IMR-90 (cell line): ENCODE measurements around the gene GRIPAP1. TPM values are rescaled to one million over a fixed set of nuclear protein-coding genes. Genes with fewer than 3 reads are reported as not detected.

Experiments used
- ATAC-seq: fragments of 200-7000 bp; cut with Tn5 transposase; 2 replicates; pipeline ENCODE4 v1.9.1; 2020; ENCODE audit warnings: low read depth, mild to moderate bottlenecking, moderate library complexity
- BruUV-seq: library from RNA; stranded (reverse); fragments of 400-500 nt; replicated peaks from 2 replicates; lab custom pipeline; 2021; lab: Mats Ljungman, UMichigan
- CTCF ChIA-PET: fragments of 300-600 bp; formaldehyde crosslinking; extraction: SDS; loops from one replicate; lab custom pipeline; 2021; ENCODE audit warnings: antibody characterized with exemption; lab: Yijun Ruan, JAX
- POLR2A ChIA-PET: fragments of 300-600 bp; sonication (Branson Sonifier 250); formaldehyde crosslinking; loops from one replicate; lab custom pipeline; 2022; ENCODE audit warnings: antibody characterized with exemption; ENCODE audit not compliant: unreplicated experiment; lab: Charles Lee
- DNase-seq: peaks from one replicate; pipeline ENCODE4 v3.0.0; 2013
- H2AFZ ChIP-seq: replicated peaks from 2 replicates; pipeline ENCODE3; 2013; ENCODE audit warnings: low read length, mild to moderate bottlenecking; ENCODE audit not compliant: poor library complexity
- H2AK5ac ChIP-seq: 2 replicates; pipeline ENCODE4 v1.6.1; 2013; ENCODE audit warnings: low read depth, low read length, inconsistent platforms
- H2AK9ac ChIP-seq: replicated peaks from 2 replicates; pipeline ENCODE3; 2013; ENCODE audit warnings: mild to moderate bottlenecking, low read depth, low read length, moderate library complexity; ENCODE audit not compliant: poor library complexity
- H2BK120ac ChIP-seq: 2 replicates; pipeline ENCODE4 v1.6.1; 2013; ENCODE audit warnings: low read depth, low read length, inconsistent platforms
- H2BK15ac ChIP-seq: 3 replicates; pipeline ENCODE4 v1.6.1; 2013; ENCODE audit warnings: low read depth, low read length, inconsistent platforms
- H2BK20ac ChIP-seq: 2 replicates; pipeline ENCODE4 v1.6.1; 2013; ENCODE audit warnings: low read depth, mild to moderate bottlenecking, inconsistent platforms, low read length, moderate library complexity
- H2BK5ac ChIP-seq: 2 replicates; pipeline ENCODE4 v1.6.1; 2013; ENCODE audit warnings: mild to moderate bottlenecking, low read depth, low read length, inconsistent platforms; ENCODE audit not compliant: poor library complexity, severe bottlenecking
- H3K14ac ChIP-seq: replicated peaks from 2 replicates; pipeline ENCODE4 v1.6.1; 2013; ENCODE audit warnings: low read depth, low read length, inconsistent platforms
- H3K18ac ChIP-seq: 2 replicates; pipeline ENCODE4 v1.6.1; 2013; ENCODE audit warnings: low read depth, low read length, control low read depth
- H3K23ac ChIP-seq: 2 replicates; pipeline ENCODE4 v1.6.1; 2013; ENCODE audit warnings: low read depth, low read length, inconsistent platforms
- H3K27ac ChIP-seq: 2 replicates; pipeline ENCODE4 v1.5.1; 2013; ENCODE audit warnings: mild to moderate bottlenecking, control low read depth, low read length; ENCODE audit not compliant: insufficient read depth
- H3K27me3 ChIP-seq: 2 replicates; pipeline ENCODE4 v1.6.1; 2013; ENCODE audit warnings: low read length; ENCODE audit not compliant: control insufficient read depth, insufficient read depth
- H3K36me3 ChIP-seq: 2 replicates; pipeline ENCODE4 v1.6.1; 2013; ENCODE audit warnings: low read length, mixed read lengths; ENCODE audit not compliant: control insufficient read depth, insufficient read depth
- H3K4ac ChIP-seq: 2 replicates; pipeline ENCODE4 v1.6.1; 2013; ENCODE audit warnings: low read depth, low read length, inconsistent platforms
- H3K4me1 ChIP-seq: 2 replicates; pipeline ENCODE4 v1.6.1; 2013; ENCODE audit warnings: low read length, mixed read lengths; ENCODE audit not compliant: control insufficient read depth, insufficient read depth
- H3K4me2 ChIP-seq: 2 replicates; pipeline ENCODE4 v1.6.1; 2013; ENCODE audit warnings: low read depth, mild to moderate bottlenecking, control low read depth, low read length, moderate library complexity
- H3K4me3 ChIP-seq: 2 replicates; pipeline ENCODE4 v1.5.1; 2013; ENCODE audit warnings: low read depth, mild to moderate bottlenecking, control low read depth, low read length, moderate library complexity; ENCODE audit not compliant: insufficient read depth
- H3K56ac ChIP-seq: 2 replicates; pipeline ENCODE4 v1.6.1; 2013; ENCODE audit warnings: low read length, inconsistent platforms; ENCODE audit not compliant: insufficient read depth; ENCODE audit errors: extremely low read depth
- H3K79me1 ChIP-seq, 2 experiments: 2 replicates each; pipeline ENCODE4 v1.6.1; 2013; ENCODE audit warnings: low read length in 2 of 2, inconsistent platforms in 1 of 2, low read depth in 1 of 2
- H3K9ac ChIP-seq: 2 replicates; pipeline ENCODE4 v1.6.1; 2013; ENCODE audit warnings: low read depth, low read length, control low read depth
- H3K9me1 ChIP-seq: 2 replicates; pipeline ENCODE4 v1.6.1; 2013; ENCODE audit warnings: low read length, inconsistent platforms; ENCODE audit not compliant: insufficient read depth
- H3K9me3 ChIP-seq: 2 replicates; pipeline ENCODE4 v1.6.1; 2013; ENCODE audit warnings: low read length; ENCODE audit not compliant: control insufficient read depth, insufficient read depth
- H4K20me1 ChIP-seq: 2 replicates; pipeline ENCODE4 v1.6.1; 2013; ENCODE audit warnings: low read length, inconsistent platforms; ENCODE audit not compliant: insufficient read depth
- H4K5ac ChIP-seq: 2 replicates; pipeline ENCODE4 v1.6.1; 2013; ENCODE audit warnings: mild to moderate bottlenecking, low read depth, low read length, control low read depth
- H4K8ac ChIP-seq, 2 experiments: 2 replicates each; pipeline ENCODE4 v1.6.1; 2013; ENCODE audit warnings: low read depth in 2 of 2, low read length in 2 of 2, control low read depth in 1 of 2, inconsistent platforms in 1 of 2
- H4K91ac ChIP-seq: 2 replicates; pipeline ENCODE4 v1.6.1; 2013; ENCODE audit warnings: low read depth, low read length, inconsistent platforms; ENCODE audit not compliant: insufficient read depth
- CEBPB ChIP-seq: IDR thresholded peaks from 2 replicates; pipeline ENCODE4 v1.6.1; 2012; ENCODE audit warnings: low read depth, low read length, improper control_type of control experiment
- CHD1 ChIP-seq: IDR thresholded peaks from 2 replicates; pipeline ENCODE4 v1.6.1; 2012; ENCODE audit warnings: low read depth, low read length, improper control_type of control experiment
- CTCF ChIP-seq: conservative IDR thresholded peaks from 2 replicates; pipeline ENCODE4 v1.5.1; 2012; ENCODE audit warnings: mild to moderate bottlenecking, low read depth, low read length, improper control_type of control experiment
- MXI1 ChIP-seq: IDR thresholded peaks from 2 replicates; pipeline ENCODE4 v1.6.1; 2012; ENCODE audit warnings: low read depth, mild to moderate bottlenecking, low read length, moderate library complexity, borderline replicate concordance
- POLR2A ChIP-seq: IDR thresholded peaks from 2 replicates; pipeline ENCODE4 v1.6.1; 2012; ENCODE audit warnings: mild to moderate bottlenecking, low read depth, low read length
- WGBS, 2 experiments: methylation state at CpG; one replicate each; pipeline versions ENCODE4 v1.1.5 to v1.1.7; 2013; ENCODE audit warnings: missing lambda C conversion rate in 2 of 2; ENCODE audit not compliant: insufficient read length in 1 of 2; ENCODE audit errors: extremely low coverage in 2 of 2; 5-methylcytosine and 5-hydroxymethylcytosine counted together
- dilution Hi-C: fragments of 300-500 bp; cut with HindIII; formaldehyde crosslinking; loops from one replicate; pipeline ENCODE4 v1.14.3; 2018; ENCODE audit warnings: low sequenced_read_pairs; ENCODE audit not compliant: unreplicated experiment
- in situ Hi-C: fragments of 300-500 bp; cut with MboI; formaldehyde crosslinking; loops from 3 replicates; pipeline ENCODE4 v1.14.3; 2019; ENCODE audit warnings: low sequenced_read_pairs, inconsistent platforms, mixed read lengths
- intact Hi-C: fragments of 100-400 bp; cut with micrococcal nuclease; formaldehyde crosslinking; loops from 2 replicates; pipeline ENCODE4 v1.10.0; 2022
- polyA plus RNA-seq, 3 experiments: library from polyadenylated mRNA; depleted of rRNA; stranded (reverse); fragments of >200 nt; gene quantifications; 2 replicates each; pipeline ENCODE4 v1.2.3, GENCODE V29; 2012; ENCODE audit warnings: low replicate concordance in 1 of 3
- total RNA-seq: library from RNA; depleted of rRNA; stranded (reverse); fragments of >200 nt; gene quantifications from 2 replicates; pipeline ENCODE4 v1.2.3, GENCODE V29; 2012

The GRIPAP1 gene
- total and polyA plus RNA-seq, 2 of the 4 experiments (the other 2 are of a cell fraction): 17.9 to 25.0 TPM

GRCh38 chrX:49041744-49042580, 39.9 kb upstream of the GRIPAP1 start:
- Histone ChIP-seq H3K36me3 (peaks cover 27% of the 10 kb centered on the region), H3K14ac (peak overlapping the region; percentile 96), H3K9me1 (no peaks in the 10 kb centered on the region), H3K9ac (peak overlapping the region; percentile 90), H4K20me1 (no peaks in the 10 kb centered on the region), H3K4me1 (peaks cover 16% of the 10 kb centered on the region), H2AFZ (peak overlapping the region; percentile 66), H2BK120ac (peak overlapping the region; percentile 95), H3K4me2 (peak overlapping the region; percentile 94), H3K4me3 (peak overlapping the region; percentile 60), H2AK9ac (peak overlapping the region; percentile 99), H3K27ac (peak overlapping the region; percentile 98), H3K4ac (peak overlapping the region; percentile 100), H2BK20ac (peak overlapping the region; percentile 36), H2BK5ac (peak overlapping the region; percentile 96), H3K18ac (peak overlapping the region; percentile 77), H3K9me3 (no peaks in the 10 kb centered on the region), H3K23ac (peak overlapping the region; percentile 100), H3K56ac (peak overlapping the region; percentile 99), H2AK5ac (peak overlapping the region; percentile 95), H3K27me3 (no peaks in the 10 kb centered on the region), H4K8ac (peak overlapping the region; percentile 84 to 93), H2BK15ac (peak overlapping the region; percentile 66; the same call in 2 of the 3 replicates), H3K79me1 (peaks cover 0 to 30% of the 10 kb centered on the region in 2 experiments; a peak in 2 of 4 replicates), H4K91ac (peak overlapping the region; percentile 98), H4K5ac (peak overlapping the region; percentile 82)
- WGBS, 2 experiments: 10% methylated on average over 2 of the region's 10 CpGs; no CpG with 5 or more reads in 1 of the 2 experiments
- CTCF ChIA-PET: no interaction called here
- intact Hi-C loops: loop anchor here (5.0 kb wide), 1 partner anchor 125 kb away; the partner anchor contains the start of gene PIM2
- dilution Hi-C loops: no loop called here
- TF ChIP-seq CHD1 (no peak), POLR2A (peak; percentile 34; the same call in 1 of the 2 replicates), CEBPB (peak; percentile 45), MXI1 (peak; percentile 83), CTCF (0 out of 2 replicates have a peak, but pooled peaks have one; percentile 2)
- DNase-seq (peak; percentile 73), ATAC-seq (peak; percentile 1)
- TSS peak; percentile 42 for BruUV-seq
- POLR2A ChIA-PET: interaction anchor here (1.2 kb wide), 1 partner anchor 40 kb away, joined by 3 read pairs; the partner anchor contains the start of gene GRIPAP1
- in situ Hi-C loops: no loop called here
